HUES64 (cell line): ENCODE measurements around the gene SMAD7.

Experiments
- H3K27ac ChIP-seq: 2 replicates; pipeline ENCODE4 v1.7.0; 2013; ENCODE audit warnings: low read depth, low read length, inconsistent platforms
- H3K27me3 ChIP-seq: 2 replicates; pipeline ENCODE4 v1.6.1; 2013; ENCODE audit warnings: mild to moderate bottlenecking, low read length; ENCODE audit not compliant: insufficient read depth
- H3K36me3 ChIP-seq: 2 replicates; pipeline ENCODE4 v1.6.1; 2013; ENCODE audit warnings: mild to moderate bottlenecking, low read length; ENCODE audit not compliant: insufficient read depth
- H3K4me1 ChIP-seq: 2 replicates; pipeline ENCODE4 v1.6.1; 2013; ENCODE audit warnings: mild to moderate bottlenecking, low read length, moderate library complexity; ENCODE audit not compliant: insufficient read depth
- H3K4me3 ChIP-seq: 2 replicates; pipeline ENCODE4 v1.5.1; 2013; ENCODE audit warnings: mild to moderate bottlenecking, low read length, moderate library complexity
- H3K9ac ChIP-seq: 2 replicates; pipeline ENCODE4 v1.6.1; 2013; ENCODE audit warnings: mild to moderate bottlenecking, low read depth, low read length
- H3K9me3 ChIP-seq: 2 replicates; pipeline ENCODE4 v1.6.1; 2013; ENCODE audit warnings: low read depth, low read length; ENCODE audit not compliant: insufficient read depth
- WGBS: fragments of 150-250, 120-280 bp; methylation state at CpG from one replicate; pipeline ENCODE4 v1.1.7; 2013; ENCODE audit warnings: missing lambda C conversion rate; 5-methylcytosine and 5-hydroxymethylcytosine counted together

Gene SMAD7

DNA sequence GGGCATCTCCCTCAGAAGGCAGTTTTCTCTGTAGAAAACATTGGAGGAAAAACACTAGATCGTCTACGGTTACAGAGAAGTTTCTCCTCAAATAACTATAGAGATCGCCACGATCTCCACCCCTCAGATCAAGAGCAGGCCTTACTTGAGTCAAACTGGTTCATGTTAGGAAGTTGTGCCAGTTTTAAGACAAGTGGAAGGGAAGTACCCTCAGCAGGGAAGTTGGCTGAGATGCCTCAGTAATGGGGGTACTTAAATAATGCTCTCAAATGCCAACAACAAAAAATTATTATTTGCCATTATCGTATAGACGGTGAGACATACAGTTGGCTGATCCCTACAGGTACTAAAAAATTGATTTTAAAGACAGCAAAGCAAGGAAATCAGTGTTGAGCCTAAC, 8.2 kb upstream of the SMAD7 start:
- H3K27ac ChIP-seq: peak overlapping the region; percentile 85
- H3K27me3 ChIP-seq: peaks cover 15% of the 10 kb centered on the region; the same call in 1 of the 2 replicates
- H3K36me3 ChIP-seq: no peaks in the 10 kb centered on the region
- peak overlapping the region; percentile 32 for H3K9ac ChIP-seq
- H3K4me1 ChIP-seq: peaks cover 55% of the 10 kb centered on the region
- WGBS: 68% methylated on average over 6 of the region's 6 CpGs
- no peak overlapping the region for H3K4me3 ChIP-seq
- H3K9me3 ChIP-seq: no peaks in the 10 kb centered on the region

DNA sequence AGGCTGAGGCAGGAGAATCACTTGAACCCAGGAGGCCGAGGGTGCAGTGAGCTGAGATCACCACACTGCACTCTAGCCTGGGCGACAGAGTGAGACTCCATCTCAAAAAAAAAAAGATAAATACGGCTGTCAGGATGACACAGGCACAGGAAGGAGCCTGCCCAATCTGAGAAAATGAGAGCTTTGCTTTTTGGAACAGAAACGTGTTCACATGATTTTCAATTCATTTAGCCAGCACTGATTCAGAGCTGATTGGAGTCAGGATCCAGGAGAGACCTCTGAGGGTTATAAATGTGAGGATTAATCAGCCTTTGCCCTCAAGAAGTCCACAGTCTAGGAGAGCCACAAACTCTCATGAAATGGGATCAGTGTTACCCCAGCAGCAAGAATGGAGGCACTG, 6.9 kb upstream of the SMAD7 start:
- 83% methylated on average over 4 of the region's 4 CpGs for WGBS
- Histone ChIP-seq H3K9ac (no peak overlapping the region), H3K9me3 (no peaks in the 10 kb centered on the region), H3K4me3 (no peak overlapping the region), H3K36me3 (no peaks in the 10 kb centered on the region), H3K27me3 (peaks cover 15% of the 10 kb centered on the region; the same call in 1 of the 2 replicates), H3K4me1 (peaks cover 51% of the 10 kb centered on the region), H3K27ac (no peak overlapping the region)

DNA sequence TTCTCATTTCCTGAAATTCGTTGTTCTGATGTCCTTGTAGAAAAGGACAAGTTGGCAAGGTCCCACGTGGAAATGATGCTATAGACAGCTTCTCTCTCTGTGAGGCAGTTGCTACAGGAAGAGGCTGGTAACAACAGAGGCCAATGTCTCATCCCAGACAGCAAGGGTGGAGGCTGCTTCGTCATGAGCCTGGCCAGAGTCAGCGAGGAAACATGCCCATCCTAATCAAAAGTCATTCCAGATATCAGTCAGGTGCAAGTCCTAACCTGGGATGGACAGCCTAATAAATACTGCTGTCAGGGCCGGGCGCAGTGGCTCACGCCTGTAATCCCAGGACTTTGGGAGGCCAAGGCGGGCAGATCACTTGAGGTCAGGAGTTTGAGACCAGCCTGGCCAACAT, 6.4 kb upstream of the SMAD7 start:
- no peak overlapping the region for H3K4me3 ChIP-seq
- no peaks in the 10 kb centered on the region for H3K36me3 ChIP-seq
- H3K27ac ChIP-seq: no peak overlapping the region
- WGBS: 97% methylated on average over 8 of the region's 8 CpGs
- H3K9ac ChIP-seq: no peak overlapping the region
- peaks cover 15% of the 10 kb centered on the region; the same call in 1 of the 2 replicates for H3K27me3 ChIP-seq
- no peaks in the 10 kb centered on the region for H3K9me3 ChIP-seq
- H3K4me1 ChIP-seq: peaks cover 47% of the 10 kb centered on the region

DNA sequence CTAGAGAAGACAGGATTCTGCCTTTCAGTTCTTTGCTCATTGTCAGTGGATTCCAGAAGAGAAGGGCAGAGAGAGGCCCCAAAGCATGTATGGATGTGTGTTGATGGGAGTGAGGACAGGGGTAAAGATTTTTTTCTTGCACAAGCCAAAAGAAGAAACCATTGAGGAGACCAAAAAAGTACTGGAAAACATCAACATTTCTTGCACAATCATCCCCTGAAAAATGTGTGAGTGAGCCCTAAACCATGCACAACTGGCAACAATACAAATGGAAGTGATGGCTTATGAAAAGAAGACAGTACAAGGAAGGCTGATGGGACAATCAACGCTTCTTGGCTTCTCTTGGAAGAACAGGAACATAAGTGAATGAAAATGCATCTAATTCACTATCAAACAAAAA, 5.6 kb upstream of the SMAD7 start:
- H3K27ac ChIP-seq: no peak overlapping the region
- no peak overlapping the region for H3K9ac ChIP-seq
- H3K4me1 ChIP-seq: peaks cover 45% of the 10 kb centered on the region
- H3K9me3 ChIP-seq: no peaks in the 10 kb centered on the region
- H3K4me3 ChIP-seq: no peak overlapping the region
- peaks cover 15% of the 10 kb centered on the region; the same call in 1 of the 2 replicates for H3K27me3 ChIP-seq
- no peaks in the 10 kb centered on the region for H3K36me3 ChIP-seq
- WGBS: no CpG with 5 or more reads among the region's 1 CpG

DNA sequence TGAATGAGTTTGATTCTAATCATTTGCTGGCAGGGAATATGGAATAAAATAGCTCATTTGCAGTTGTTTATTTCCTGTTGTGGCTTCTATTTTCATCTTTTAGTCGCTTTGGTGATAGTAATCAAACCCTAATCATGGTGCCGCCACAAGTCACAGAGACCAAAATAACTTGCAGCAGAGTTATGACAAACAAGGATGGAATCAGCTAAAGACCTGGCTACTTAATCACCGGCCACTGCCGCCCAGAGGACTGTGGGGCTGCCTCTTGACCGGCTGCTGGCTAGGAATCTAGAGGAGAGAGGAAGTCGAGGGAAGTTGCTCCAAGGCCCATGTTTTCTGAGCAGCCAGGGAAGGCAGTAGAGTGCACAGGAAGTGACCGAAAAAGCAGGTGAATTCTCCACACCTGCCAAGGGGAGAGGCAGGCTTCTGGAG, 5.1 kb upstream of the SMAD7 start:
- H3K27ac ChIP-seq: 0 out of 2 replicates have a peak overlapping the region, but pooled peaks have one; percentile 17
- peaks cover 18% of the 10 kb centered on the region; the same call in 1 of the 2 replicates for H3K27me3 ChIP-seq
- no peaks in the 10 kb centered on the region for H3K9me3 ChIP-seq
- no peaks in the 10 kb centered on the region for H3K36me3 ChIP-seq
- 56% methylated on average over 7 of the region's 7 CpGs for WGBS
- no peak overlapping the region for H3K4me3 ChIP-seq
- H3K9ac ChIP-seq: no peak overlapping the region
- H3K4me1 ChIP-seq: peaks cover 42% of the 10 kb centered on the region

DNA sequence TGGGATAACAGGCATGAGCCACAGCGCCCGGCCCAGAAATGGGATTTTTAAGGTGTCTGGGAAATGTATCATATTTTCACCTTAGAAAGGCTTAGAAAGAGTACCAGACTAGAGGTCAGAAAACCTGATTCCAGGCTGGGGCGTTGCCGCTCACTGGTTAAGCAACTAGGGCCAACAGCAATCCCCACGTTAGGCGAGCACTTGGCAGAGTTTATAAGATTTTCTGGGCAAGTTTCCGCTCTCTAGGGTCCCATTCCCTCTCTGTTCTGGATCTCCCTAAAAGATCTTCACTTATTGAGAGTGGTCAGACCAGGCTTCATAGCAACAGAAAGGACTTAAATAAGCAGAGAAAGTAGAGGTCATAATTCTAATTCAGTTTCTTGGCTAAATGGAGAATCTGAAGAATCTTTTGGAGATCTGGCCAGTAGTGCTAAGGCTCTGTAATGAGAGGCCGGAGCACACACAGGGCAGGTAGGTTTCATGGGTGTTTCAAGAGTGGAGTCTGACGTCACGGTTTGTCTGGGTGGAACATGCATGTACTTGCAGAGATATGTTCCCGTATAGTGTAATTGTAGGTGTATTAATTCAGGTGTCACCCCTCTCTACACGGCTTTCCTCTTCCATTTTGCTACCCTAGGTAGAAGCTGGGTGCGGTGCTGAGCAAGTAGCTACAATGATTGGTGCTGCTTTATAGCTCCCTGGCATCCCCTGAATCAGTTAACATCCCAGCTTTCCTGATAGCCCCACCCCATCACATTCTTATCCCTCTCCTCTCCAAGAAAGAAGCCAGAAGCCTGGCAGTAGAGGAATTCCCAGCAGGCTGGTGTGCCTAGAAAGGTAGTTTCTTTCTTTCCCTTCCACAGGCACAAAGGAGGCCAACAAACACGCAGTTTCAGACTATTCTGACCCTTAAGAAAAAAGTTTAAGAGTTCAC, 4.4 kb upstream of the SMAD7 start:
- peaks cover 35% of the 10 kb centered on the region for H3K4me1 ChIP-seq
- 89% methylated on average over 13 of the region's 14 CpGs for WGBS
- H3K36me3 ChIP-seq: no peaks in the 10 kb centered on the region
- H3K27ac ChIP-seq: 0 out of 2 replicates have a peak overlapping the region, but pooled peaks have one; percentile 17
- H3K27me3 ChIP-seq: peaks cover 22% of the 10 kb centered on the region; the same call in 1 of the 2 replicates
- H3K9me3 ChIP-seq: no peaks in the 10 kb centered on the region
- no peak overlapping the region for H3K4me3 ChIP-seq
- no peak overlapping the region for H3K9ac ChIP-seq

GRCh38 chr18:48953104-48953706, 2.4 kb upstream of the SMAD7 start:
- Histone ChIP-seq H3K9ac (peak overlapping the region; percentile 94), H3K9me3 (no peaks in the 10 kb centered on the region), H3K27me3 (peaks cover 20% of the 10 kb centered on the region; the same call in 1 of the 2 replicates), H3K4me1 (peaks cover 23% of the 10 kb centered on the region), H3K4me3 (peak overlapping the region; percentile 70), H3K36me3 (no peaks in the 10 kb centered on the region), H3K27ac (peak overlapping the region; percentile 99)
- WGBS: 54% methylated on average over 19 of the region's 19 CpGs

- H3K36me3 ChIP-seq: peaks cover 6% of the 10 kb centered on the region; the same call in 1 of the 2 replicates
- no peaks in the 10 kb centered on the region for H3K9me3 ChIP-seq
- peak overlapping the region; percentile 70 for H3K4me3 ChIP-seq
- H3K9ac ChIP-seq: peak overlapping the region; percentile 94
- peak overlapping the region; percentile 99 for H3K27ac ChIP-seq
- WGBS: under 1% methylated on average over 64 of the region's 67 CpGs
- H3K27me3 ChIP-seq: peaks cover 20% of the 10 kb centered on the region; the same call in 1 of the 2 replicates
- H3K4me1 ChIP-seq: peaks cover 29% of the 10 kb centered on the region
Observed at GRCh38 chr18:48952287-48953103, 1.7 kb upstream of the SMAD7 start.

DNA sequence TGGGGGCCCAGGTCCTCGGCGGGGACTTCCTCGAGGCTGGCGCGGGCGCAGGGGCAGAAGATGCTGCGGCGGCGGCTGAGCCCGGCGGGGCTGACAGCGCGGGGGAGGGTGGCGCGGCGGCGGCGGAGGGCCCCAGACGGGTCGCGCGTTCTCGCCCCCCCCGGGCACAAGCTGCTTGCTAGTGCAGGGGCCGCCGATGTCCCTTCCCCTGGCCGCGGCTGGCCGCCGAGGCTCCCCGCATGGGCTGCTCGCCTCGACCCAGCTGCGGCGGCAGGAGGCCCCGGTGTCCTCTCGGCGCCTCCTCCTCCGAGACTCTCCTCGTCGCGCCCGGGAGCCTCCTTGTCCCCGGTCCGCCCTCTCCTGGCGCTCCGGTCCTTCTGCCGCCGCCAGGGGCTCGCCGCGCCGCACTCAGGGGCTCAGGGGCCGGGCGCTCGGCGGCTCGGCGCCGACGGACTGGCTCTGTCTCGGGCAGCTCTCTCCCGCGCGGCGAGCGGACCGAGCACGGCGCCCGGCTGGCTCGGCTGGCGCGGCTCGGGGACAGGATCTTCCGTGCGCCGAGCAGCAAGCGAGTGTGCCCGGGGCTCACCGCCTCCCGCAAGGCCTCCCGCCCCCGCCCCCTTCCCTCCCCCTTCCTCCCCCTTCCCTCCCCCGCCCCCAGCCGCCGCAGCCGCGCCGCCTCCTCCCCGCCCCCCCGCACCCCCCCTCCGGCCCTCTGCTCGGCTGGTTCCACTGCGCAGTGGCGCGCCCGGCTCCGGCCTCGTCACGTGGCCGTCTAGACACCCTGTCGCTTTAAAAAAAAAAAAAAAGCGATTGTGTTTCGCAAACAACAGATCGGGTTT, 902 bp upstream of the SMAD7 start:
- peak overlapping the region; percentile 73 for H3K4me3 ChIP-seq
- peaks cover 38% of the 10 kb centered on the region for H3K4me1 ChIP-seq
- peak overlapping the region; percentile 99 for H3K27ac ChIP-seq
- peak overlapping the region; percentile 94 for H3K9ac ChIP-seq
- under 1% methylated on average over 86 of the region's 106 CpGs for WGBS
- H3K9me3 ChIP-seq: no peaks in the 10 kb centered on the region
- H3K36me3 ChIP-seq: peaks cover 15% of the 10 kb centered on the region; the same call in 1 of the 2 replicates
- H3K27me3 ChIP-seq: peaks cover 16% of the 10 kb centered on the region; the same call in 1 of the 2 replicates
